GM23248 (cell line): ENCODE data around the gene PTPRN2. TPM values are rescaled to one million over a fixed set of nuclear protein-coding genes. Genes with fewer than 3 reads are reported as not detected.

Experiments
- DNase-seq: peaks from one replicate; pipeline ENCODE4 v3.0.0-alpha.2; 2015
- H2AFZ ChIP-seq: fragments of 200-600 bp; sonication (generic); 2 replicates; pipeline ENCODE4 v1.6.1; 2016; ENCODE audit warnings: antibody characterized with exemption
- H3F3A ChIP-seq: fragments of 200-600 bp; sonication (generic); 2 replicates; pipeline ENCODE4 v1.6.1; 2016; ENCODE audit warnings: mild to moderate bottlenecking, antibody characterized with exemption, mixed run types; ENCODE audit not compliant: insufficient read depth
- H3K27ac ChIP-seq: fragments of 200-600 bp; sonication (generic); 2 replicates; pipeline ENCODE4 v1.5.1; 2016; ENCODE audit warnings: mild to moderate bottlenecking
- H3K27me3 ChIP-seq: fragments of 200-600 bp; sonication (generic); replicated peaks from 2 replicates; pipeline ENCODE4 v1.6.1; 2016; ENCODE audit warnings: mild to moderate bottlenecking; ENCODE audit not compliant: insufficient read depth
- H3K36me3 ChIP-seq: fragments of 200-600 bp; sonication (generic); 2 replicates; pipeline ENCODE4 v1.6.1; 2016; ENCODE audit warnings: low read depth, mild to moderate bottlenecking
- H3K4me1 ChIP-seq: fragments of 200-600 bp; sonication (generic); 2 replicates; pipeline ENCODE4 v1.6.1; 2016; ENCODE audit warnings: mild to moderate bottlenecking; ENCODE audit not compliant: insufficient read depth
- H3K4me2 ChIP-seq: fragments of 200-600 bp; sonication (generic); one replicate; pipeline ENCODE4 v1.6.1; 2016; ENCODE audit warnings: mild to moderate bottlenecking; ENCODE audit not compliant: unreplicated experiment
- H3K4me3 ChIP-seq: fragments of 200-600 bp; sonication (generic); 2 replicates; pipeline ENCODE4 v1.5.1; 2016; ENCODE audit warnings: mild to moderate bottlenecking
- H3K79me2 ChIP-seq: fragments of 200-600 bp; sonication (generic); 2 replicates; pipeline ENCODE4 v1.6.1; 2016; ENCODE audit warnings: mild to moderate bottlenecking; ENCODE audit not compliant: insufficient read depth
- H3K9ac ChIP-seq: fragments of 200-600 bp; sonication (generic); 2 replicates; pipeline ENCODE4 v1.6.1; 2016; ENCODE audit warnings: mild to moderate bottlenecking
- H3K9me2 ChIP-seq: fragments of 200-600 bp; sonication (generic); 2 replicates; pipeline ENCODE4 v1.6.1; 2016; ENCODE audit warnings: mixed run types, mild to moderate bottlenecking, moderate library complexity; ENCODE audit not compliant: insufficient read depth
- H3K9me3 ChIP-seq: fragments of 200-600 bp; sonication (generic); one replicate; pipeline ENCODE4 v1.6.1; 2017; ENCODE audit warnings: low read depth
- H4K20me1 ChIP-seq: fragments of 200-600 bp; sonication (generic); 2 replicates; pipeline ENCODE4 v1.6.0; 2016; ENCODE audit not compliant: insufficient read depth
- EZH2 ChIP-seq: fragments of 200-600 bp; sonication (generic); IDR thresholded peaks from 2 replicates; pipeline ENCODE4 v1.6.1; 2018; ENCODE audit warnings: antibody characterized with exemption, mild to moderate bottlenecking; ENCODE audit not compliant: insufficient read depth, poor library complexity, severe bottlenecking
- EZH2phosphoT487 ChIP-seq: fragments of 200-600 bp; sonication (generic); IDR thresholded peaks from 2 replicates; pipeline ENCODE4 v1.6.1; 2018; ENCODE audit warnings: antibody characterized with exemption, moderate library complexity, mild to moderate bottlenecking, low read depth; ENCODE audit not compliant: insufficient read depth
- WGBS, 2 experiments: methylation state at CpG; one replicate each; pipeline ENCODE4 v1.1.6; 2015 to 2017; ENCODE audit warnings: low lambda C conversion rate in 2 of 2, low coverage in 1 of 2; ENCODE audit errors: missing lambda C conversion rate in 2 of 2; 5-methylcytosine and 5-hydroxymethylcytosine counted together
- in situ Hi-C: fragments of 300-500 bp; cut with MboI; formaldehyde crosslinking; loops from 2 replicates; pipeline ENCODE4 v1.15.0; 2020
- polyA plus RNA-seq: library from polyadenylated mRNA; unstranded; fragments of >200 nt; fragmentation: Nextera tagmentation; extraction: Ambion mirVana; gene quantifications from 2 replicates; pipeline ENCODE4 v1.2.1, GENCODE V29; 2016
- total RNA-seq: library from RNA; depleted of rRNA; stranded (reverse); fragments of >200 nt; shearing (Covaris generic); gene quantifications from 2 replicates; pipeline ENCODE4 v1.2.3, GENCODE V29; 2014

Gene PTPRN2
- total and polyA plus RNA-seq, 2 experiments from 2014 or later: 0.13 TPM; not detected in 1

- 46 to 53% methylated on average over 20 of the region's 20 CpGs for WGBS, 2 experiments
- no peaks in the 10 kb centered on the region for H3K9me3 ChIP-seq
- H3K4me3 ChIP-seq: no peak overlapping the region
- in situ Hi-C loops: no loop called here
- no peaks in the 10 kb centered on the region for H3K79me2 ChIP-seq
- no peak for DNase-seq
- no peaks in the 10 kb centered on the region for H3K36me3 ChIP-seq
- H4K20me1 ChIP-seq: no peaks in the 10 kb centered on the region
- H3K27ac ChIP-seq: no peak overlapping the region
- H3K9ac ChIP-seq: no peak overlapping the region
- H3K9me2 ChIP-seq: no peaks in the 10 kb centered on the region
- no peaks in the 10 kb centered on the region for H3F3A ChIP-seq
- no peak overlapping the region for H3K4me2 ChIP-seq
- H2AFZ ChIP-seq: no peak overlapping the region
- H3K4me1 ChIP-seq: no peaks in the 10 kb centered on the region
- H3K27me3 ChIP-seq: no peaks in the 10 kb centered on the region
- TF ChIP-seq EZH2 (no peak), EZH2phosphoT487 (no peak)
These were observed 326.9 kb downstream of the PTPRN2 start for GRCh38 chr7:158260567-158261361.

- WGBS, 2 experiments: 38 to 45% methylated on average over 12 of the region's 12 CpGs
- H3F3A ChIP-seq: no peaks in the 10 kb centered on the region
- H2AFZ ChIP-seq: no peak overlapping the region
These were observed 327.8 kb downstream of the PTPRN2 start for GRCh38 chr7:158259671-158260418.

GRCh38 chr7:158259141-158259540 is 328.5 kb downstream of the PTPRN2 start:
- DNase-seq: no peak
- H3K4me2 ChIP-seq: no peak overlapping the region
- no peak overlapping the region for H3K9ac ChIP-seq
- H4K20me1 ChIP-seq: no peaks in the 10 kb centered on the region
- H3K27me3 ChIP-seq: no peaks in the 10 kb centered on the region
- no peaks in the 10 kb centered on the region for H3K9me2 ChIP-seq
- no peaks in the 10 kb centered on the region for H3K4me1 ChIP-seq
- H3K79me2 ChIP-seq: no peaks in the 10 kb centered on the region
- H3F3A ChIP-seq: no peaks in the 10 kb centered on the region
- no peak overlapping the region for H2AFZ ChIP-seq
- TF ChIP-seq EZH2: no peak
- TF ChIP-seq EZH2phosphoT487: no peak
- in situ Hi-C loops: no loop called here
- H3K36me3 ChIP-seq: no peaks in the 10 kb centered on the region
- H3K9me3 ChIP-seq: no peaks in the 10 kb centered on the region
- no peak overlapping the region for H3K4me3 ChIP-seq
- H3K27ac ChIP-seq: no peak overlapping the region
- WGBS, 2 experiments: 41 to 49% methylated on average over 10 of the region's 10 CpGs

More at GRCh38 chr7:158259671-158260418, 327.8 kb downstream of the PTPRN2 start:
- no peak overlapping the region for H3K27ac ChIP-seq
- H4K20me1 ChIP-seq: no peaks in the 10 kb centered on the region
- no peaks in the 10 kb centered on the region for H3K9me2 ChIP-seq
- no peak overlapping the region for H3K4me2 ChIP-seq
- no peaks in the 10 kb centered on the region for H3K27me3 ChIP-seq
- H3K4me3 ChIP-seq: no peak overlapping the region
- H3K79me2 ChIP-seq: no peaks in the 10 kb centered on the region
- H3K4me1 ChIP-seq: no peaks in the 10 kb centered on the region
- no peak for DNase-seq
- TF ChIP-seq EZH2: no peak
- no peak for TF ChIP-seq EZH2phosphoT487
- H3K36me3 ChIP-seq: no peaks in the 10 kb centered on the region
- in situ Hi-C loops: no loop called here
- no peaks in the 10 kb centered on the region for H3K9me3 ChIP-seq
- no peak overlapping the region for H3K9ac ChIP-seq

- no peak for DNase-seq
- Histone ChIP-seq H3K27ac (no peak overlapping the region), H3K4me3 (no peak overlapping the region), H3K9ac (no peak overlapping the region), H3K9me2 (no peaks in the 10 kb centered on the region), H4K20me1 (no peaks in the 10 kb centered on the region), H3K27me3 (no peaks in the 10 kb centered on the region), H3K79me2 (no peaks in the 10 kb centered on the region), H3K4me1 (no peaks in the 10 kb centered on the region), H3F3A (no peaks in the 10 kb centered on the region), H3K4me2 (no peak overlapping the region), H3K36me3 (no peaks in the 10 kb centered on the region), H2AFZ (no peak overlapping the region), H3K9me3 (no peaks in the 10 kb centered on the region)
- in situ Hi-C loops: no loop called here
- TF ChIP-seq EZH2phosphoT487 (no peak), EZH2 (no peak)
- 56 to 59% methylated on average over 22 of the region's 22 CpGs for WGBS, 2 experiments
These were observed 329.1 kb downstream of the PTPRN2 start for GRCh38 chr7:158258411-158259130.
